Kidney capillary endothelial cell (primary cell): ENCODE measurements around the gene DOK6.

Experiments
- DNase-seq: peaks from one replicate; pipeline ENCODE4 v3.0.0-alpha.2; 2018; ENCODE audit warnings: low spot score

Gene DOK6

DNA sequence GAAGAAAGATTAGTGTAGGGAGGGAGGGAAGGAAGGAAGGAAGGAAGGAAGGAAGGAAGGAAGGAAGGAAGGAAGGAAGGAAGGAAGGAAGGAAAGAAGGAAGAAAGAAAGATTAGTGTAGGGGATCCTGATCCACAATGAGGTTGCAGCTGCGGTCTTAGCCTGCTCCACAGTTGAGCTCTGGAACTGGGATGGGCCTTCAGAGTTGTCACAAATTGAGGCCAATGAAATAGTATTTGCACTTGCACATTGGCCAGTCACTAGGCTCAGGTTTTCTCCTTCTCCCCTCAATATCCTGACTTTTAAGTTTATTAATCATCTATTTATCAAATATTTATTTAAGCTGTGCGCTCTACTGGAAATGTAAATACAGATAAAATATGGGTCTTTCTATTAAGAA, 34.3 kb downstream of the DOK6 start:
- no peak for DNase-seq

DNA sequence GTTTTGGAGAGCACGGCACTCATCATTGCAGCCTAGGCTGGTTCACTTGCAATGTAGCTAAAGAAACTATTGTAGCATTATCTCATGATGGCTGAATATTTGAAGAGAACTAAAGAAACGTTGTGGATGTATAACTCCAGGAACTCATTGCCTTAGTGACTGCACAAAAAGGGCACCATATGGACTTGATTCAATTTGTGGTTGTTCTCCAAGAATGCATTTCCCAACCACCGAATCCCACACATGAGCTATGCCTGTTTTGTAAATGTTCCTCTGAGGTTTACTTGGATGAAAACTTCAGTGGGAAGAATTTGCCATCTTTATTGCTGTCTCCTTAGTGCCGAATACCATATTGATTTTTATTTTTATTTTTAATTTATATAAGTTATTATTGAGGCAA, 43.5 kb downstream of the DOK6 start:
- DNase-seq: no peak

DNA sequence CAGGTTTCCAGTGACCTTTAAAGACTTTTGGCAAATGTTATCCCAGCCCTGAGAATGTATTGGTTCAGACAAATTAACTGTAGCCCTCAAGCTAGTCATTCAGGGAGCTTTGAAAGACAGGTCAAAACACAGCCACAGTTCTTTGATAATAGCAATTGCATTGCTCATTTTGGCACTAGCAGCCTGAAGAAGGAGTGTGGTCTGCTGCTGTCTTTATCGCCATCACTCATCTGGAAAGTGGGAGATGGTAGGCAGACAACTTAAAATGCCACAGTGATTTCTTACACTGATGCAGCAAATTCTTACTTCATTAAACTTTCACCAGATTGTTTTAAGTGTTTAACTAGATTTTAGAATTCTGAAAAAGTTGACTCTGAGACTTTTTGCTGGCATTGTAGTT, 47.2 kb downstream of the DOK6 start:
- no peak for DNase-seq

GRCh38 chr18:69455125-69455524, 54.4 kb downstream of the DOK6 start:
- DNase-seq: no peak

- no peak for DNase-seq
Observed at GRCh38 chr18:69469444-69469919, 68.8 kb downstream of the DOK6 start.

DNA sequence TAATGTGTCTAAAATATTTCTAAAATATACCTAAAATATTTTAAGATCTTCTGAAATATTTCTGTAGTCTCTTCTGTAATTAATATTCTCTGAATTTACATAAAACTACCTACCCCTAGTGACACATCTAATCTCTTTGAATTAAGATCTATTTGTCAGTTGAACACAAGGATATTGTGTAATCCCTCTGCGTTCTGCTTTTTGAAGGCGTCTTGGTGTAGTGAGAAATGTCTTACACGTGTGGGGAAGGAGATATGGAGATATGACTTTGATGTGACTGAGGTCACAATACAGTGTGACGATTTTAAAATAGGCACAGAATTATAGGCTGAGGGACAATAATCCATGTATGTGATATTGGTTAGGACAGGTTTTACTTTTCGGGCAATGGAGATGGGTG, 79.8 kb downstream of the DOK6 start:
- DNase-seq: no peak

DNA sequence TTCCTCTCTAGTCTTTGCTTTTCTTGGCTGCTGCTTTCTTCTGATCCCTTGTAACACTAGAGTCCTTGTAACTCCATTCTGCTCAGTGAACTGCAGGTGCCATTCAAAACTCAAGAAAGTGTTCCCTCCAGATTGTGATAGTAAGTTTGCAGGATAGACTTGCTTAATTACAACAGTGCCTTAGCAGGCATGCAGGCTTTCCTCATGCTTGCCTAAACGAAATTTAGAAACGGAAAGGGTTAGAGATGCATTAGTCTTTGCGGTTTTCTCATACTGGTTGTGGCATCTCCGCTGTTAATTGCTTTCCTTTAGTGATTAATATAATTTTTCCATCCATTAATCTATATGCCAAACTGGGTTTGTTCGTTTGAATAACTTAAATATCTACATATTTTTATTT, 82.9 kb downstream of the DOK6 start:
- no peak for DNase-seq

DNA sequence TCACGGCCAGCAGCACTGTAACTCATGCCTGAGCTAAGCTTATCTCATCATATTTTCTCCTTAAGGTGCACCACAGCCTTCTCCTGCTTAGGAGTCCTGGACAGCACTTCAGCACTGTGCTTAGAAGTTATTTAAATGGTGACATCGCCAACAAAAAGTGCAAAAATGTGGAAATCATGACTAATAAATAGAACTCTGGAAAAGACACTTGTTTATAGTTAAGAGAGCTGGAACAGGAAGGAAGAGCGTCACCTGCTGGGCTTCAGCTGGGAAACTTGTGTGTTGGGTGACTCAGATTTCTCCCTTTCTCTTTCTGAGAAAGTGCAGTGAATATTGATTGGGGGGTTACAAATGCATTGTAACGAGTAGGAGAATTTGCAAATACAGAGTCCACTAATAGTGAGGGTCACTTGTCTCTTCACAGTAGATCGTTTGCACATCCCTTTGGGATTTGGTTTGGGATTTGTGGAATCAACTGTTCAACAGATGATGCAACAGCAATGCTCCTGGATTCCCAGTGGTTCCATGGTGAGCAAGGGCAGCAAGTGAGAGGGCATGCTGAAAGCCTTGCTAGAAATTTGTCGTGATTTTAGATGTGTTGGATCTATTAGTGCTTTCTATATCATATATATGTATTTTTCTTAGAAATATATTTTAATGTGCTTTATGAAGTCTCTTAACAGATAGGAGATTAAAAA, 84.2 kb downstream of the DOK6 start:
- peak; percentile 69 for DNase-seq

- DNase-seq: no peak
Observed at GRCh38 chr18:69487488-69488394, 87.1 kb downstream of the DOK6 start.

DNA sequence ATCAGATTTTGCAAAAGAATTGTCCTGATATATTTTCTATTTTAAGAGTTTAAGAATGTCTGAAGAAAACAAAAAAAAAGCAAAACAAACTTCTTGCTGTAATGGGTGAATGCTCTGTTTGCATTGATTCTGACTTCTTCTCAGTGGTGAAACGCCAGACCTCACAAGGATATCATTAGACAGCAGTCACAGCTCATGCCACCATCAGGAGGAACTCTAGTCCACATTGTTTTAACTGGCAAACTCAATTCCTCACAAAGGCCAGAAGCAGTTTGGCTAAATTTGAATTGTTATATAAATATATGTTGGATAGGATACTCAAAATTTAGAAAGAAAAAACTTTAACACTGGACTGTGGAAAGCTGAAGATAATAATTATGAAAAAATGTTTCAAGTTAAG, 89.4 kb downstream of the DOK6 start:
- DNase-seq: no peak

- peak; percentile 13 for DNase-seq
Observed at GRCh38 chr18:69490813-69491212, 90.1 kb downstream of the DOK6 start.

DNA sequence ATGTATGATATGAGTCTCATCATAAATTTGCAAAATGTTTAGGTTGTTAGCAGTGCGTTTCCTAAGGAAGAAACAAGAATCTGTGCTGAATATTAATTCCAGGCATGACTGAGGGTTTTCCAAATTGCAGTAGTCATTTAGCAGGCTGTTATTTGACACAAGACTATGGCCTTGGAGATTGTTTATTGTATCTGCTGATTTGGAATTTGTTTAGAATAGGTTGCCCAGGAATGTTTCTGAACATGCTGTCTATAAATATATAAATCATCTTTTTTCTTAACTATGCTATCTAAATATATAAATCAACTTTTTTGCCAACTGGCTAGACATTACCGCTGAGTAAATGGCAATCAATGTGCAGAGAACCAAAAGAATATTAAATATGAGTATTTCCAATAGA, 90.9 kb downstream of the DOK6 start:
- DNase-seq: no peak

DNA sequence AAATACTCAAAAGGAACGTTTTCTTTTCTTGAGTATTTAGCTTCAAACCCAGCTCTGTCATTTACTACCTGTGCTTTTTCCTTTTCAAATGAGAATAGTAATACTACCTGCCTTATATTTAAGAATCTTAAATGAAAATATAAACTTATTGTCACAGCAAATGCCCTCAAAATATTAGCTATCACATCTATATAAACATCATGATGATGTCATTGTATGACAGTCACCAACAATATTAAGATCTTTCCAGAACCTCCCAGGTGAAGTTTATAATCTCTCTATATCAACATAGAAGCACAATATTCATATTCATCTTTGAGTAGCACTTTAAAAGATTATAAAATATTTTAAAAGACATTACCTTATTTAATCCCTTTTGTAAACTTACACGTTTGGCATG, 92.2 kb downstream of the DOK6 start:
- no peak for DNase-seq

DNA sequence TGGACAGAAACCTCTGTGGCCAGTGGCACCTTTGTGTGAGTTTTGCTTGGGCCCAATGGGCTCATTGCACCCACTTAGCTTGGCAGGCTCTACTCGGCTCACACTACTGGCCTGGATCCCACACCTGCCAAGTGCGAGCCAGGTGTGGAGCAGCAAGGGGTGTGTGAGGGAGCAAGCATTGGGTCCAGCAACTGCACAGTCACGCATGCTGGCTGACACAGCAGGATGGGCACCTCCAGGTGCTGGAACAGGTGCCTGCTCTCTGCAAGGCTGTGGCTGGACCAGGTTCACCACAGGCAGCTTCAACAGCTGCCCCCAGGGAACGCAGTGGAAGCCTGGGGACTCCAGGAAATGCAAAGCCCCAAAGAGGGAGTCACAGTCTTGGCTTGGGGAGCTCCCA, 94.2 kb downstream of the DOK6 start:
- DNase-seq: no peak

DNA sequence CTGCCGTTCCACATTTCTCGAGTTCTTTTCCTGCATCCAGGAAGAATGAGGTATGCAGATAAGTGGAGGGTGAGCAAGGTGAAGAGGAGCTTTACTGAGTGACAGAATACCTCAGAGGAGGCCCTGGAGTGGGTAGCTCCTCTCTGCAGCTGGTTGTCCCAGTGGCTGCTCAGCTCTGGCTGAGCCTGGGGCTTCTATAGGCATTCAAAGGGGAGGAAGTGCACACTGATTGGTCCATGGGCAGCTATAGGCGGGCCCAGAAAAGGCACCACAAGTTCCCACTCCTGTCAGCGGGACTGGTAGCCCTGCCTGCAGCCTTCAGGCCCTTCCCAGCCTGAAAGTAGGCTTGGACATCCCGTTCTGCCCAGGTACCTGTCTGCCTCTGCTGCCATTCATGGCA, 94.7 kb downstream of the DOK6 start:
- DNase-seq: no peak

- no peak for DNase-seq
Observed at GRCh38 chr18:69495841-69496533, 95.3 kb downstream of the DOK6 start.

- peak; percentile 8 for DNase-seq
Observed at GRCh38 chr18:69518989-69519388, 118.3 kb downstream of the DOK6 start.

GRCh38 chr18:69523582-69523981, 122.9 kb downstream of the DOK6 start:
- no peak for DNase-seq

DNA sequence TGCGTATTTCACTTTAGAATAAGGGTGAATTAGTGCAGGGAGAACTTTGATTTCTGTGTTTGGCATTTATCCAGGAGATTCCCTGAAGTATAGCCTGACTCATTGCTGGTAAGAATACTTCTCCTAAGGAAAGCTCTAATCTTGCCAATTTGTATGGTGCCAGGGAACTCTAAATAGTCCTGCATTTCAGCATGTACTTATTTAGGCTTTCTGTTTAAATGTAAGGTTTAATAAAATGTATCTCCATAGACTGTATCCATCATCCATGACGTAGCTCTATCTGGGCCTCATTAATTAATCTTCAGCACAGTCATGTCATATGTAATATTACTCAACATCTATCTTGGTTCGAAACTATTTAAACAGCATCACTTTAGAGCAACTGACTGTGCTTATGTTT, 127.7 kb downstream of the DOK6 start:
- DNase-seq: no peak

GRCh38 chr18:69529151-69529550, 128.5 kb downstream of the DOK6 start:
- no peak for DNase-seq

GRCh38 chr18:69531973-69532372, 131.3 kb downstream of the DOK6 start:
- DNase-seq: no peak

DNA sequence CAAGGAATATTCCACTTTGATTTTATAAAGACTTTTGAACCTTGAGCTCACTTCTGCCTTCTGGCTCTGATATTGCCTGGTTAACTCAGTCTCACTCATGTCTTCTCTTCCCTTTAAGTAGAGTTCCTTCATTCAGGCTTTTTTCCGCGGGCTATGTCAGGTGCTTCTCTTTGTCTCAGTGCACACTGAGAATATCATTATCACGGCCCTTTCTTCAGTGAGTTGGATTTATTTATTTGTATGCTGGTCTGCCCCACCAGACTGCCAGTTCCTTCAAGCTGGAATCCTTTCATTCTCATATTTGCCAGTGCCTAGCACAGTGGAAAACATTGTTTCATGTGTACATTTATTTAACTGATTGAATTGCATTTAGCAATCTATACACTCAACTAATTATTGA, 136.5 kb downstream of the DOK6 start:
- DNase-seq: no peak

DNA sequence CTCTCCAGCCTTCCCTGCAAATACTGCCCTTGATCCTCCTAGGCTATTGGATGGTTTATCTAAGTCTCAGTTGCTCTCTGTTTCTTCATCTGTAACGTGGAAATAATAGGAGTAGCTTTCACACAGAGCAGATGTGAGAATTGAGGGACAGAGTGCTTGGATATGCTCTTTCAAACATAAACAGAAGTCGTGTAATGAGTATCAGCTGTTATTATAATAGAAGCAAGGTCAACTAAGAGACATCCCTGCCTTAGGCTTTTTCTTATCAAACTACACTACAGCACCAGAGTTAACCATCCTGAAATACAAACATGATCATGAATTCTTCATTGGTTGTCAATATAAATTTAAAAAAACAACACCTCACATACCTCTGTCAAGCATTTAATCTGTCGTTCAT, 138.2 kb downstream of the DOK6 start:
- no peak for DNase-seq
